ENCODE measurements around the gene NPAS2.

DNA sequence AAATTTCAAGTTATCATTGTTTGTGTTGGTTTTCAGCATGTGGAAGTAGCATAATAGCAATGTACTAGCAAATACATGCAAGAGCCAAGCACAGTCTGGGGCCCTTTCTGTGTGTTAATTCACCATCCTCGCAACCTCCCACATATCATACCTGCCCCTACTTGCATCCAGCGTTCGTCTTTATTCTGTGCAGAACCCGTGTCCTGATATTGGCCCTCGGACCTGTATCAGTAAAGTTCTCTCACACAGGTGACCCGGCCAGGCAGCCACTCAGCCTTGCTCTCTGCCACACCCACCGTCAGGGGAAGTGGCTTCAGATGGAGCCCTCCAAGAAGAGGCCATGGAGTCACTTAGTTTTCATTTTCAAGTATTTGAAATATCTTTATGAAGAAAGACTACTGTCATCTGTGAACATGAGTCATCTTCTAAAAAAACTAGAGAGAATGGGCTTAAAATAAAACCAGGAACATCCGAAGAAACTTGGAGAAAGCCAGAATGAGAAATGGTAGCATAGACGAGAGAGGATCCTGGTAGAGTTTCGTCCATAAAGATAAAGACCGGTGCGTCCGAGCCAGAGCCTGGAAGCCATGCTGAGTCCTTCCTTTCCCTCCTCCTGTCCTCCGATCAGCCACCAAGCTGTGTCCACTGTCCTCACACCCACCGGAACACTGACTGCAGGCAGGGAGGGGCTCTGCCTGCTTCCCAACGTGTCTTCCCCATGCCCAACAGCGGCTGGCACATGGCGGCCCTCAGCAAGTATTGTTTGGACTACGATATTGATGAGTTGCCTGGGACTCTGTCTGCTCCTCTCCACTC is 124.9 kb downstream of the NPAS2 start:
- TF ChIP-seq POLR2AphosphoS5 (IDR thresholded peaks at IDR 0.05) (no peak), CTCF (IDR thresholded peaks at IDR 0.05) (no peak), EP300 (IDR thresholded peaks at IDR 0.05) (no peak), POLR2A (IDR thresholded peaks at IDR 0.05) (no peak)

All from upper lobe of left lung (tissue), 4 donors.